ENCODE results near the gene ADAMTS17. TPM values are rescaled to one million over a fixed set of nuclear protein-coding genes. Genes with fewer than 3 reads are reported as not detected.

Gene ADAMTS17
- total and polyA plus RNA-seq, 9 of the 15 experiments (the other 6 are each of a cell fraction or from before 2014, with no cell fraction given) = 0.01 to 0.14 (median 0.07) TPM; not detected in 6

- no peak for TF ChIP-seq TCF7L2 (IDR thresholded peaks at IDR 0.05; ENCODE audit: low read depth, low read length)
- TF ChIP-seq HDGF (IDR thresholded peaks at IDR 0.05) = no peak
- TF ChIP-seq ZNF253 (CRISPR knock-in tag; conservative IDR thresholded peaks at IDR 0.05) = no peak
- peak; percentile 80; the same call in 1 of the 2 replicates for TF ChIP-seq KDM2B (CRISPR knock-in tag; IDR thresholded peaks at IDR 0.05)
- 0 out of 2 replicates have a peak, but pooled peaks have one; percentile 27 for TF ChIP-seq STAG1 (CRISPR knock-in tag; IDR thresholded peaks at IDR 0.05; ENCODE audit: borderline replicate concordance)
- TF ChIP-seq FOXO4 (CRISPR knock-in tag; IDR thresholded peaks at IDR 0.05) = no peak
- TF ChIP-seq MCM2 (IDR thresholded peaks at IDR 0.05; ENCODE audit: low read depth) = no peak
- TF ChIP-seq GABPA (tag; conservative IDR thresholded peaks at IDR 0.05; ENCODE audit: low read depth) = no peak
- no peak for TF ChIP-seq ZFPM2 (CRISPR knock-in tag; IDR thresholded peaks at IDR 0.05)
- TF ChIP-seq KHSRP (IDR thresholded peaks at IDR 0.05) = no peak
- TF ChIP-seq ZBTB12 (CRISPR knock-in tag; IDR thresholded peaks at IDR 0.05) = no peak
- TF ChIP-seq PHB (CRISPR knock-in tag; IDR thresholded peaks at IDR 0.05) = no peak
- no peak for TF ChIP-seq KLF6 (CRISPR knock-in tag; IDR thresholded peaks at IDR 0.05; ENCODE audit: borderline replicate concordance)
- TF ChIP-seq CREM (IDR thresholded peaks at IDR 0.05; ENCODE audit: low read depth) = 0 out of 2 replicates have a peak, but pooled peaks have one; percentile 14
- TF ChIP-seq RCOR1 (IDR thresholded peaks at IDR 0.05; ENCODE audit: borderline replicate concordance in 1 of 2, low read depth in 2 of 2, low read length in 2 of 2) = 0 out of 4 replicates have a peak, but pooled peaks of 1 of the 2 experiments have one; percentile 15
- no peak for TF ChIP-seq CUX1 (CRISPR knock-in tag; IDR thresholded peaks at IDR 0.05)
- no peak for TF ChIP-seq GMEB1 (CRISPR knock-in tag; IDR thresholded peaks at IDR 0.05)
- TF ChIP-seq NR2F6 (CRISPR knock-in tag; IDR thresholded peaks at IDR 0.05) = no peak
- no peak for TF ChIP-seq TEAD4 (IDR thresholded peaks at IDR 0.05; ENCODE audit: low read length)
- TF ChIP-seq TEAD4 (CRISPR knock-in tag; IDR thresholded peaks at IDR 0.05; ENCODE audit: borderline replicate concordance) = no peak
- no peak for TF ChIP-seq CBFB (CRISPR knock-in tag; IDR thresholded peaks at IDR 0.05)
Measured at GRCh38 chr15:99928429-99928981, 413.3 kb downstream of the ADAMTS17 start (continued).
